ENCODE measurements around the gene PRDM7.

GRCh38 chr16:90043526-90043925 lies 33.6 kb downstream of the PRDM7 start:
- TF ChIP-seq CTCF (conservative IDR thresholded peaks at IDR 0.05; ENCODE audit: low read depth, low read length) (no peak), EZH2 (IDR thresholded peaks at IDR 0.05; ENCODE audit: low read length, unreplicated experiment) (no peak), EZH2phosphoT487 (IDR thresholded peaks at IDR 0.05; ENCODE audit: borderline replicate concordance, low read length) (no peak)
